ENCODE results near the gene FOXO6. TPM values are rescaled to one million over a fixed set of nuclear protein-coding genes. Genes with fewer than 3 reads are reported as not detected.

FOXO6 gene
- total and polyA plus RNA-seq, 2 experiments from 2014 or later = 0.68 to 4.2 TPM

DNA sequence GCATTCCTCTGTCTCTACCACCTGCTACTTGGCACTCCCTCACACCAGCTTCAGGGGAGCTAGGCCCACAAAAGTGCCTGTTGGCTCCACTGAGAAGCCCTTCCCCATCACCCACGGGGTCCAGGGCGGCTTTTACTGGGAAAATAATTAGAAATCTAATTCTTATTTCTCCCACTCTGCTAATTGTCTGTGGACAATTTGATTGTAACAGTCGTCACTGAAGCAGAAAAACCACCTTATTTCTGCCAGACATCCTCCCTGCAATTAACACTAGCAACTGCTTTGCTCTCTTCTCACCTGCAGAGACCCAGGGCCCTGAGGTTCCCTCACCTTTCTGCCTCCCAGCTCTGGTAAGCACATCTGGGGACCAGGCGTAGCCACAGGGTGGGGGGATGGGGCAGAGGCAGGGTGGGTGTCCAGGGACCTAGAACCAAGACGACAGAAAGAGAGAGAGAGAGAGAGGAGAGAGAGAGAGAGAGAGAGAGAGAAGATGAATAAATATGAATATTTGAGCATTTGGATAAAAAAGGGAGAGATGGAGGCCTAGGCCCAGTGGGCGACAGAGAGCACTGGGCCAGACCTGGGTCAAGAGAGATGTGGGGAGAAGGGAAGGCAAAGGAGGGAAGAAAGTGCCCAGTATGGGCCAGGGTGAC lies 32.6 kb downstream of the FOXO6 start (continued):
- no peak for TF ChIP-seq EZH2phosphoT487 (IDR thresholded peaks at IDR 0.05; ENCODE audit: unreplicated experiment)

DNA sequence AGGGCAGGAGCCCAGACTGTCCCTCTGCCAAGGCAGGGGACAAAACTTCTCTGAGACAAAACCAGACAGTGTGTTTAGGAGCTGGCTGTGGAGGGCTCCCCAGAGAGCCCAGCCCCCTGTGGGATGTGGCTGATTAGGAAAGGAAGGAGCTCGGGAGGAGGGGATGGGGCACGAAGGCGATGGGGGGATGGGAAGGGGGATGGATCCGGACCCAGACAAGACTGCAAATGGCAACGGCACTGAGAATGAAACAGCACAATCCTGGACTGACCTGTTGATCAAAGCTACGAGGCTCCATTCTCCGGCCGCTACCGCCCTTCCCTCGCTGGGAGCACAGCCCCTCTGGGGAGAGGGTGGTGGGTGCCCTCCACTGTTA lies 33.1 kb downstream of the FOXO6 start:
- Mint-ChIP-seq H3K36me3 (ENCODE audit: low read depth) (no peaks in the 10 kb centered on the region), H3K27me3 (ENCODE audit: insufficient read depth, low read depth, poor library complexity) (peaks cover 34% of the 10 kb centered on the region), H3K27ac (no peak overlapping the region), H3K9me3 (no peaks in the 10 kb centered on the region), H3K4me3 (peak overlapping the region; percentile 50), H3K4me1 (peaks cover 58% of the 10 kb centered on the region)
- Histone ChIP-seq H3K4me1 (ENCODE audit: insufficient read depth) (peaks cover 38% of the 10 kb centered on the region), H4K20me1 (replicated peaks; ENCODE audit: insufficient read depth) (no peaks in the 10 kb centered on the region), H3F3A (replicated peaks; ENCODE audit: low read depth) (no peaks in the 10 kb centered on the region), H3K4me3 (peak overlapping the region; percentile 54), H3K36me3 (ENCODE audit: insufficient read depth) (no peaks in the 10 kb centered on the region), H2AFZ (peak overlapping the region; percentile 97), H3K27ac (ENCODE audit: low read depth) (no peak overlapping the region), H3K27me3 (ENCODE audit: insufficient read depth) (no peaks in the 10 kb centered on the region), H3K79me2 (replicated peaks; ENCODE audit: insufficient read depth) (no peaks in the 10 kb centered on the region), H3K4me2 (peak overlapping the region; percentile 77), H3K9me2 (ENCODE audit: insufficient read depth) (no peaks in the 10 kb centered on the region)
- DNase-seq (ENCODE audit: low spot score) (no peak), ATAC-seq (peak; percentile 7)
- TF ChIP-seq, protein P1, sequence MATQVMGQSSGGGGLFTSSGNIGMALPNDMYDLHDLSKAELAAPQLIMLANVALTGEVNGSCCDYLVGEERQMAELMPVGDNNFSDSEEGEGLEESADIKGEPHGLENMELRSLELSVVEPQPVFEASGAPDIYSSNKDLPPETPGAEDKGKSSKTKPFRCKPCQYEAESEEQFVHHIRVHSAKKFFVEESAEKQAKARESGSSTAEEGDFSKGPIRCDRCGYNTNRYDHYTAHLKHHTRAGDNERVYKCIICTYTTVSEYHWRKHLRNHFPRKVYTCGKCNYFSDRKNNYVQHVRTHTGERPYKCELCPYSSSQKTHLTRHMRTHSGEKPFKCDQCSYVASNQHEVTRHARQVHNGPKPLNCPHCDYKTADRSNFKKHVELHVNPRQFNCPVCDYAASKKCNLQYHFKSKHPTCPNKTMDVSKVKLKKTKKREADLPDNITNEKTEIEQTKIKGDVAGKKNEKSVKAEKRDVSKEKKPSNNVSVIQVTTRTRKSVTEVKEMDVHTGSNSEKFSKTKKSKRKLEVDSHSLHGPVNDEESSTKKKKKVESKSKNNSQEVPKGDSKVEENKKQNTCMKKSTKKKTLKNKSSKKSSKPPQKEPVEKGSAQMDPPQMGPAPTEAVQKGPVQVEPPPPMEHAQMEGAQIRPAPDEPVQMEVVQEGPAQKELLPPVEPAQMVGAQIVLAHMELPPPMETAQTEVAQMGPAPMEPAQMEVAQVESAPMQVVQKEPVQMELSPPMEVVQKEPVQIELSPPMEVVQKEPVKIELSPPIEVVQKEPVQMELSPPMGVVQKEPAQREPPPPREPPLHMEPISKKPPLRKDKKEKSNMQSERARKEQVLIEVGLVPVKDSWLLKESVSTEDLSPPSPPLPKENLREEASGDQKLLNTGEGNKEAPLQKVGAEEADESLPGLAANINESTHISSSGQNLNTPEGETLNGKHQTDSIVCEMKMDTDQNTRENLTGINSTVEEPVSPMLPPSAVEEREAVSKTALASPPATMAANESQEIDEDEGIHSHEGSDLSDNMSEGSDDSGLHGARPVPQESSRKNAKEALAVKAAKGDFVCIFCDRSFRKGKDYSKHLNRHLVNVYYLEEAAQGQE (IDR thresholded peaks at IDR 0.05; ENCODE audit: unreplicated experiment) = no peak
- TF ChIP-seq POLR2AphosphoS5 (IDR thresholded peaks at IDR 0.05; ENCODE audit: low read depth) = no peak
- TF ChIP-seq EZH2phosphoT487 (IDR thresholded peaks at IDR 0.05; ENCODE audit: unreplicated experiment) = no peak
- no peak for TF ChIP-seq NANOG (IDR thresholded peaks at IDR 0.05; ENCODE audit: borderline replicate concordance)
- no peak for TF ChIP-seq CREB1 (CRISPR knock-in tag; IDR thresholded peaks at IDR 0.05; ENCODE audit: low read depth)
- TF ChIP-seq, protein P2, sequence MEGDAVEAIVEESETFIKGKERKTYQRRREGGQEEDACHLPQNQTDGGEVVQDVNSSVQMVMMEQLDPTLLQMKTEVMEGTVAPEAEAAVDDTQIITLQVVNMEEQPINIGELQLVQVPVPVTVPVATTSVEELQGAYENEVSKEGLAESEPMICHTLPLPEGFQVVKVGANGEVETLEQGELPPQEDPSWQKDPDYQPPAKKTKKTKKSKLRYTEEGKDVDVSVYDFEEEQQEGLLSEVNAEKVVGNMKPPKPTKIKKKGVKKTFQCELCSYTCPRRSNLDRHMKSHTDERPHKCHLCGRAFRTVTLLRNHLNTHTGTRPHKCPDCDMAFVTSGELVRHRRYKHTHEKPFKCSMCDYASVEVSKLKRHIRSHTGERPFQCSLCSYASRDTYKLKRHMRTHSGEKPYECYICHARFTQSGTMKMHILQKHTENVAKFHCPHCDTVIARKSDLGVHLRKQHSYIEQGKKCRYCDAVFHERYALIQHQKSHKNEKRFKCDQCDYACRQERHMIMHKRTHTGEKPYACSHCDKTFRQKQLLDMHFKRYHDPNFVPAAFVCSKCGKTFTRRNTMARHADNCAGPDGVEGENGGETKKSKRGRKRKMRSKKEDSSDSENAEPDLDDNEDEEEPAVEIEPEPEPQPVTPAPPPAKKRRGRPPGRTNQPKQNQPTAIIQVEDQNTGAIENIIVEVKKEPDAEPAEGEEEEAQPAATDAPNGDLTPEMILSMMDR (conservative IDR thresholded peaks at IDR 0.05; ENCODE audit: low read depth in 2 of 2) = no peak
- TF ChIP-seq JUNB (IDR thresholded peaks at IDR 0.05; ENCODE audit: unreplicated experiment) = no peak
- TF ChIP-seq STAT1 (IDR thresholded peaks at IDR 0.05; ENCODE audit: unreplicated experiment) = no peak
- TF ChIP-seq EZH2 (IDR thresholded peaks at IDR 0.05; ENCODE audit: low read depth, unreplicated experiment) = no peak
- TF ChIP-seq, protein P3, sequence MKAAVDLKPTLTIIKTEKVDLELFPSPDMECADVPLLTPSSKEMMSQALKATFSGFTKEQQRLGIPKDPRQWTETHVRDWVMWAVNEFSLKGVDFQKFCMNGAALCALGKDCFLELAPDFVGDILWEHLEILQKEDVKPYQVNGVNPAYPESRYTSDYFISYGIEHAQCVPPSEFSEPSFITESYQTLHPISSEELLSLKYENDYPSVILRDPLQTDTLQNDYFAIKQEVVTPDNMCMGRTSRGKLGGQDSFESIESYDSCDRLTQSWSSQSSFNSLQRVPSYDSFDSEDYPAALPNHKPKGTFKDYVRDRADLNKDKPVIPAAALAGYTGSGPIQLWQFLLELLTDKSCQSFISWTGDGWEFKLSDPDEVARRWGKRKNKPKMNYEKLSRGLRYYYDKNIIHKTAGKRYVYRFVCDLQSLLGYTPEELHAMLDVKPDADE (IDR thresholded peaks at IDR 0.05) = no peak
- no peak for TF ChIP-seq ZNF331 (CRISPR knock-in tag; IDR thresholded peaks at IDR 0.05; ENCODE audit: low read depth)
- TF ChIP-seq, protein P4, sequence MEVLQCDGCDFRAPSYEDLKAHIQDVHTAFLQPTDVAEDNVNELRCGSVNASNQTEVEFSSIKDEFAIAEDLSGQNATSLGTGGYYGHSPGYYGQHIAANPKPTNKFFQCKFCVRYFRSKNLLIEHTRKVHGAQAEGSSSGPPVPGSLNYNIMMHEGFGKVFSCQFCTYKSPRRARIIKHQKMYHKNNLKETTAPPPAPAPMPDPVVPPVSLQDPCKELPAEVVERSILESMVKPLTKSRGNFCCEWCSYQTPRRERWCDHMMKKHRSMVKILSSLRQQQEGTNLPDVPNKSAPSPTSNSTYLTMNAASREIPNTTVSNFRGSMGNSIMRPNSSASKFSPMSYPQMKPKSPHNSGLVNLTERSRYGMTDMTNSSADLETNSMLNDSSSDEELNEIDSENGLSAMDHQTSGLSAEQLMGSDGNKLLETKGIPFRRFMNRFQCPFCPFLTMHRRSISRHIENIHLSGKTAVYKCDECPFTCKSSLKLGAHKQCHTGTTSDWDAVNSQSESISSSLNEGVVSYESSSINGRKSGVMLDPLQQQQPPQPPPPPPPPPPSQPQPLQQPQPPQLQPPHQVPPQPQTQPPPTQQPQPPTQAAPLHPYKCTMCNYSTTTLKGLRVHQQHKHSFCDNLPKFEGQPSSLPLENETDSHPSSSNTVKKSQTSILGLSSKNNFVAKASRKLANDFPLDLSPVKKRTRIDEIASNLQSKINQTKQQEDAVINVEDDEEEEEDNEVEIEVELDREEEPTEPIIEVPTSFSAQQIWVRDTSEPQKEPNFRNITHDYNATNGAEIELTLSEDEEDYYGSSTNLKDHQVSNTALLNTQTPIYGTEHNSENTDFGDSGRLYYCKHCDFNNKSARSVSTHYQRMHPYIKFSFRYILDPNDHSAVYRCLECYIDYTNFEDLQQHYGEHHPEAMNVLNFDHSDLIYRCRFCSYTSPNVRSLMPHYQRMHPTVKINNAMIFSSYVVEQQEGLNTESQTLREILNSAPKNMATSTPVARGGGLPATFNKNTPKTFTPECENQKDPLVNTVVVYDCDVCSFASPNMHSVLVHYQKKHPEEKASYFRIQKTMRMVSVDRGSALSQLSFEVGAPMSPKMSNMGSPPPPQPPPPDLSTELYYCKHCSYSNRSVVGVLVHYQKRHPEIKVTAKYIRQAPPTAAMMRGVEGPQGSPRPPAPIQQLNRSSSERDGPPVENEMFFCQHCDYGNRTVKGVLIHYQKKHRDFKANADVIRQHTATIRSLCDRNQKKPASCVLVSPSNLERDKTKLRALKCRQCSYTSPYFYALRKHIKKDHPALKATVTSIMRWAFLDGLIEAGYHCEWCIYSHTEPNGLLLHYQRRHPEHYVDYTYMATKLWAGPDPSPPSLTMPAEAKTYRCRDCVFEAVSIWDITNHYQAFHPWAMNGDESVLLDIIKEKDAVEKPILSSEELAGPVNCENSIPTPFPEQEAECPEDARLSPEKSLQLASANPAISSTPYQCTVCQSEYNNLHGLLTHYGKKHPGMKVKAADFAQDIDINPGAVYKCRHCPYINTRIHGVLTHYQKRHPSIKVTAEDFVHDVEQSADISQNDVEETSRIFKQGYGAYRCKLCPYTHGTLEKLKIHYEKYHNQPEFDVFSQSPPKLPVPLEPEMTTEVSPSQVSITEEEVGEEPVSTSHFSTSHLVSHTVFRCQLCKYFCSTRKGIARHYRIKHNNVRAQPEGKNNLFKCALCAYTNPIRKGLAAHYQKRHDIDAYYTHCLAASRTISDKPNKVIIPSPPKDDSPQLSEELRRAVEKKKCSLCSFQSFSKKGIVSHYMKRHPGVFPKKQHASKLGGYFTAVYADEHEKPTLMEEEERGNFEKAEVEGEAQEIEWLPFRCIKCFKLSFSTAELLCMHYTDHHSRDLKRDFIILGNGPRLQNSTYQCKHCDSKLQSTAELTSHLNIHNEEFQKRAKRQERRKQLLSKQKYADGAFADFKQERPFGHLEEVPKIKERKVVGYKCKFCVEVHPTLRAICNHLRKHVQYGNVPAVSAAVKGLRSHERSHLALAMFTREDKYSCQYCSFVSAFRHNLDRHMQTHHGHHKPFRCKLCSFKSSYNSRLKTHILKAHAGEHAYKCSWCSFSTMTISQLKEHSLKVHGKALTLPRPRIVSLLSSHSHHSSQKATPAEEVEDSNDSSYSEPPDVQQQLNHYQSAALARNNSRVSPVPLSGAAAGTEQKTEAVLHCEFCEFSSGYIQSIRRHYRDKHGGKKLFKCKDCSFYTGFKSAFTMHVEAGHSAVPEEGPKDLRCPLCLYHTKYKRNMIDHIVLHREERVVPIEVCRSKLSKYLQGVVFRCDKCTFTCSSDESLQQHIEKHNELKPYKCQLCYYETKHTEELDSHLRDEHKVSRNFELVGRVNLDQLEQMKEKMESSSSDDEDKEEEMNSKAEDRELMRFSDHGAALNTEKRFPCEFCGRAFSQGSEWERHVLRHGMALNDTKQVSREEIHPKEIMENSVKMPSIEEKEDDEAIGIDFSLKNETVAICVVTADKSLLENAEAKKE (CRISPR knock-in tag; IDR thresholded peaks at IDR 0.05) = no peak
- TF ChIP-seq ZNF114 (CRISPR knock-in tag; IDR thresholded peaks at IDR 0.05) = no peak
